ENCODE results near the gene WDR19. TPM values are rescaled to one million over a fixed set of nuclear protein-coding genes. Genes with fewer than 3 reads are reported as not detected.

WDR19 gene
- total RNA-seq, 2 experiments from 2014 or later = 14.5 to 16.7 TPM

- no peak for DNase-seq
- Mint-ChIP-seq H3K27ac (no peak overlapping the region), H3K36me3 (ENCODE audit: low read depth) (peaks cover 50% of the 10 kb centered on the region), H3K9me3 (no peaks in the 10 kb centered on the region), H3K27me3 (no peaks in the 10 kb centered on the region), H3K4me3 (no peak overlapping the region), H3K4me1 (ENCODE audit: low read depth) (no peaks in the 10 kb centered on the region)
- H3K27me3 ChIP-seq (ENCODE audit: control insufficient read depth in 1 of 2, insufficient read depth in 2 of 2, low read length in 2 of 2) = no peaks in the 10 kb centered on the region
- no peak overlapping the region for H3K27ac ChIP-seq (ENCODE audit: low read depth in 1 of 2, low read length in 2 of 2)
- ATAC-seq (ENCODE audit: poor library complexity) = no peak
- no peaks in the 10 kb centered on the region for H3K9me3 ChIP-seq (ENCODE audit: control insufficient read depth in 1 of 2, insufficient read depth in 1 of 2, low read length in 2 of 2)
- intact Hi-C loops (cut with DNase I, micrococcal nuclease) = loop anchor here in 1 of 2 experiments (10.0 kb wide), 1 partner anchor 376 kb away; no protein-coding TSS in a partner anchor
- TF ChIP-seq CTCF (IDR thresholded peaks at IDR 0.05) = no peak
- H3K36me3 ChIP-seq (ENCODE audit: insufficient read depth, low read length) = no peaks in the 10 kb centered on the region
- H3K4me1 ChIP-seq (ENCODE audit: insufficient read depth, low read length) = no peaks in the 10 kb centered on the region
- CTCF ChIA-PET = no interaction called here
- POLR2A ChIA-PET = no interaction called here
- no peak overlapping the region for H3K4me3 ChIP-seq (ENCODE audit: low read length)
Measured at GRCh38 chr4:39280770-39281169, 98.4 kb downstream of the WDR19 start.

- Mint-ChIP-seq H3K27ac (no peak overlapping the region), H3K4me1 (ENCODE audit: low read depth) (no peaks in the 10 kb centered on the region), H3K4me3 (no peak overlapping the region), H3K36me3 (ENCODE audit: low read depth) (peaks cover 68% of the 10 kb centered on the region), H3K27me3 (no peaks in the 10 kb centered on the region), H3K9me3 (no peaks in the 10 kb centered on the region)
- no peaks in the 10 kb centered on the region for H3K27me3 ChIP-seq (ENCODE audit: control insufficient read depth in 1 of 2, insufficient read depth in 2 of 2, low read length in 2 of 2)
- DNase-seq (no peak), ATAC-seq (ENCODE audit: poor library complexity) (no peak)
- ChIA-PET CTCF (interaction anchor here (0.6 kb wide), 1 partner anchor 66 kb away, joined by 3 read pairs; no protein-coding TSS in a partner anchor), POLR2A (no interaction called here)
- H3K27ac ChIP-seq (ENCODE audit: low read depth in 1 of 2, low read length in 2 of 2) = no peak overlapping the region
- no peak for TF ChIP-seq CTCF (IDR thresholded peaks at IDR 0.05)
- peaks cover 44% of the 10 kb centered on the region for H3K36me3 ChIP-seq (ENCODE audit: insufficient read depth, low read length)
- intact Hi-C loops (cut with DNase I, micrococcal nuclease) = loop anchor here in 1 of 2 experiments (10.0 kb wide), 1 partner anchor 380 kb away; no protein-coding TSS in a partner anchor
- H3K4me3 ChIP-seq (ENCODE audit: low read length) = no peak overlapping the region
- no peaks in the 10 kb centered on the region for H3K9me3 ChIP-seq (ENCODE audit: control insufficient read depth in 1 of 2, insufficient read depth in 1 of 2, low read length in 2 of 2)
- H3K4me1 ChIP-seq (ENCODE audit: insufficient read depth, low read length) = no peaks in the 10 kb centered on the region
Measured at GRCh38 chr4:39285111-39285795, 102.9 kb downstream of the WDR19 start.

- H3K9me3 ChIP-seq (ENCODE audit: control insufficient read depth in 1 of 2, insufficient read depth in 1 of 2, low read length in 2 of 2) = no peaks in the 10 kb centered on the region
- no peaks in the 10 kb centered on the region for H3K4me1 ChIP-seq (ENCODE audit: insufficient read depth, low read length)
- no peak for DNase-seq
- no peak for ATAC-seq (ENCODE audit: poor library complexity)
- TF ChIP-seq CTCF (IDR thresholded peaks at IDR 0.05) = no peak
- H3K9me3 Mint-ChIP-seq = no peaks in the 10 kb centered on the region
- H3K4me3 Mint-ChIP-seq = no peak overlapping the region
- no peaks in the 10 kb centered on the region for H3K27me3 ChIP-seq (ENCODE audit: control insufficient read depth in 1 of 2, insufficient read depth in 2 of 2, low read length in 2 of 2)
- POLR2A ChIA-PET = no interaction called here
- intact Hi-C loops (cut with DNase I, micrococcal nuclease) = loop anchor here in 1 of 2 experiments (10.0 kb wide), 1 partner anchor 381 kb away; no protein-coding TSS in a partner anchor
- H3K27me3 Mint-ChIP-seq = no peaks in the 10 kb centered on the region
- H3K36me3 ChIP-seq (ENCODE audit: insufficient read depth, low read length) = peaks cover 48% of the 10 kb centered on the region
- no peak overlapping the region for H3K27ac Mint-ChIP-seq
- no peak overlapping the region for H3K4me3 ChIP-seq (ENCODE audit: low read length)
- H3K27ac ChIP-seq (ENCODE audit: low read depth in 1 of 2, low read length in 2 of 2) = no peak overlapping the region
- H3K36me3 Mint-ChIP-seq (ENCODE audit: low read depth) = peaks cover 74% of the 10 kb centered on the region
- CTCF ChIA-PET = interaction anchor here (0.6 kb wide), 1 partner anchor 65 kb away, joined by 3 read pairs; no protein-coding TSS in a partner anchor
- H3K4me1 Mint-ChIP-seq (ENCODE audit: low read depth) = no peaks in the 10 kb centered on the region
Measured at GRCh38 chr4:39285853-39286252, 103.5 kb downstream of the WDR19 start.

All from CD4-positive, alpha-beta T cell (primary cell).